Adrenal gland (tissue), 12 donors: ENCODE measurements around the gene STMN1. TPM values are rescaled to one million over a fixed set of nuclear protein-coding genes. Genes with fewer than 3 reads are reported as not detected.

Experiments
- DNase-seq, 7 donors: peaks; one replicate each; pipeline ENCODE4 v3.0.0-alpha.2; 2019 to 2020
- H3K27ac ChIP-seq, 5 donors: fragments of 200-600 bp; sonication (generic) in 4 of 5; 1 replicate in 3 of 5; 2 replicates in 2 of 5; pipeline versions ENCODE4 v1.5.1 to v1.8.0; 2016 to 2020; ENCODE audit warnings: mild to moderate bottlenecking in 1 of 5
- H3K27me3 ChIP-seq: fragments of 200-600 bp; 2 replicates; pipeline ENCODE4 v1.8.0; 2021
- H3K36me3 ChIP-seq, 2 donors: fragments of 200-600 bp; replicated peaks in 1 of 2; 1 replicate in 1 of 2; 2 replicates in 1 of 2; pipeline versions ENCODE4 v1.5.1 to v1.8.0; 2018 to 2022
- H3K4me1 ChIP-seq, 2 donors: fragments of 200-600 bp; replicated peaks in 1 of 2; 1 replicate in 1 of 2; 2 replicates in 1 of 2; pipeline versions ENCODE4 v1.5.1 to v1.8.0; 2018 to 2021
- H3K4me3 ChIP-seq, 4 donors: fragments of 200-600 bp; sonication (generic) in 3 of 4; one replicate each; pipeline ENCODE4 v1.5.1; 2016 to 2018
- H3K9me3 ChIP-seq, 3 donors: fragments of 200-600 bp; sonication (generic) in 1 of 3; replicated peaks in 1 of 3; 1 replicate in 2 of 3; 2 replicates in 1 of 3; pipeline versions ENCODE4 v1.5.1 to v1.8.0; 2016 to 2021
- CTCF ChIP-seq, 6 experiments: fragments of 450-650 bp in 4 of 6; fragments of 200-600 bp in 2 of 6; sonication (generic) in 1 of 6; IDR thresholded peaks; 1 replicate in 5 of 6; 2 replicates in 1 of 6; pipeline versions ENCODE4 v1.5.1 to v1.8.0; 2016 to 2021; ENCODE audit warnings: antibody characterized with exemption in 6 of 6, mild to moderate bottlenecking in 2 of 6, moderate library complexity in 1 of 6
- POLR2A ChIP-seq, 2 donors: fragments of 450-650 bp; IDR thresholded peaks; one replicate each; pipeline ENCODE4 v1.6.1; 2017; ENCODE audit warnings: antibody characterized with exemption in 2 of 2, mild to moderate bottlenecking in 2 of 2, moderate library complexity in 1 of 2
- WGBS, 4 donors: extraction: QIAGEN DNeasy Blood & Tissue Kit in 2 of 4; methylation state at CpG; one replicate each; pipeline versions ENCODE4 v1.1.5 to v1.1.7; 2013 to 2017; 5-methylcytosine and 5-hydroxymethylcytosine counted together
- intact Hi-C, 2 donors: fragments of 100-400 bp; cut with DNase I; formaldehyde crosslinking; loops; one replicate each; pipeline versions ENCODE4 v1.14.1 to v1.15.0; 2022 to 2023
- polyA plus RNA-seq, 3 donors: library from polyadenylated mRNA; stranded (reverse); fragments of 200-250 nt in 2 of 3; fragments of 350-450 nt in 1 of 3; fragmentation: Illumina TruSeq in 1 of 3; extraction: RNeasy Lipid Tissue Mini Kit (QIAGEN cat#74804) in 1 of 3; gene quantifications; one replicate each; pipeline ENCODE4 v1.2.3, GENCODE V29; 2013 to 2014
- total RNA-seq, 9 donors: library from RNA; depleted of rRNA in 4 of 9; stranded (reverse); fragments of >200 nt in 4 of 9; fragments of 120-200 nt in 1 of 9; fragmentation: NEBNext Ultra II Directional in 1 of 9; extraction: Animal tissue kit (Norgen Biotek cat#: 25700) in 1 of 9; gene quantifications; one replicate each; pipeline versions ENCODE4 v1.1.0 to v1.2.4, GENCODE V29; 2013 to 2023
- donor health status: healthy with polysubstance abuse.
- donor health status: Bipolar disorder and iron deficiency.
- donor health status: DM: yes; HTN: yes; CAD: no.
- donor health status: DM: no; HTN: no; CAD: no.
- donor health status: DM: no; HTN: no; CAD: no.
- donor health status: DM: yes; HTN: yes; CAD: no.

STMN1 gene
- total and polyA plus RNA-seq, 12 donors = 7.9 to 242 (median 28.0) TPM

- Histone ChIP-seq H3K27me3 (no peaks in the 10 kb centered on the region), H3K36me3 (no peaks in the 10 kb centered on the region), H3K27ac (no peak overlapping the region), H3K4me3 (no peak overlapping the region), H3K4me1 (peaks cover 6 to 9% of the 10 kb centered on the region in 2 donors), H3K9me3 (no peaks in the 10 kb centered on the region)
- DNase-seq = no peak
- TF ChIP-seq CTCF (IDR thresholded peaks at IDR 0.05) = no peak
- no peak for TF ChIP-seq POLR2A (IDR thresholded peaks at IDR 0.05)
- intact Hi-C loops = no loop called here
Observed at GRCh38 chr1:25911162-25911561, 4.9 kb upstream of the STMN1 start.

GRCh38 chr1:25909040-25909439 lies 2.8 kb upstream of the STMN1 start:
- TF ChIP-seq CTCF (IDR thresholded peaks at IDR 0.05) (no peak), POLR2A (IDR thresholded peaks at IDR 0.05) (no peak)
- no peak for DNase-seq
- intact Hi-C loops = no loop called here
- H3K36me3 ChIP-seq = no peaks in the 10 kb centered on the region
- 55 to 73% (median 60%) methylated on average over 9 to 10 of the region's 10 CpGs for WGBS, 4 donors
- H3K27me3 ChIP-seq = no peaks in the 10 kb centered on the region
- no peak overlapping the region for H3K4me3 ChIP-seq
- no peaks in the 10 kb centered on the region for H3K9me3 ChIP-seq
- H3K4me1 ChIP-seq = peaks cover 20 to 22% of the 10 kb centered on the region in 2 donors
- H3K27ac ChIP-seq = no peak overlapping the region

GRCh38 chr1:25908161-25908560 lies 1.9 kb upstream of the STMN1 start:
- Histone ChIP-seq H3K27ac (no peak overlapping the region), H3K36me3 (no peaks in the 10 kb centered on the region), H3K4me3 (no peak overlapping the region), H3K9me3 (no peaks in the 10 kb centered on the region), H3K27me3 (no peaks in the 10 kb centered on the region), H3K4me1 (peaks cover 20 to 22% of the 10 kb centered on the region in 2 donors)
- DNase-seq = no peak
- intact Hi-C loops = no loop called here
- 65 to 79% (median 68%) methylated on average over 1 of the region's 1 CpG for WGBS, 4 donors
- no peak for TF ChIP-seq POLR2A (IDR thresholded peaks at IDR 0.05)
- TF ChIP-seq CTCF (IDR thresholded peaks at IDR 0.05) = no peak

GRCh38 chr1:25907601-25908000 lies 1.4 kb upstream of the STMN1 start:
- H3K27ac ChIP-seq = no peak overlapping the region
- peaks cover 20 to 22% of the 10 kb centered on the region in 2 donors for H3K4me1 ChIP-seq

More at GRCh38 chr1:25907601-25908000, 1.4 kb upstream of the STMN1 start:
- DNase-seq = no peak
- no peak overlapping the region for H3K4me3 ChIP-seq
- H3K9me3 ChIP-seq = no peaks in the 10 kb centered on the region
- TF ChIP-seq POLR2A (IDR thresholded peaks at IDR 0.05) (no peak), CTCF (IDR thresholded peaks at IDR 0.05) (no peak)
- H3K27me3 ChIP-seq = no peaks in the 10 kb centered on the region
- WGBS, 4 donors = 76 to 92% (median 91%) methylated on average over 6 of the region's 6 CpGs
- intact Hi-C loops = no loop called here
- H3K36me3 ChIP-seq = no peaks in the 10 kb centered on the region
